Peyer's patch (tissue), 4 donors: ENCODE measurements around the gene PHAX. TPM values are rescaled to one million over a fixed set of nuclear protein-coding genes. Genes with fewer than 3 reads are reported as not detected.
A peak's percentile ranks its signal among the peaks of the same experiment; 100 is the strongest.
"Not testable (repeated sequence)": the region's sequence is repeated elsewhere in the genome, so short reads cannot be mapped to it uniquely, and the experiment has no call there.

Source experiments
- DNase-seq, 3 donors: peaks; one replicate each; pipeline ENCODE4 v3.0.0-alpha.2; 2017 to 2019
- H3K27ac ChIP-seq, 4 donors: fragments of 200-600 bp; sonication (generic); one replicate each; pipeline ENCODE4 v1.5.1; 2016 to 2019
- H3K27me3 ChIP-seq, 2 donors: fragments of 200-600 bp; sonication (generic); one replicate each; pipeline ENCODE4 v1.5.1; 2019
- H3K36me3 ChIP-seq, 3 donors: fragments of 200-600 bp; sonication (generic); one replicate each; pipeline ENCODE4 v1.5.1; 2016 to 2019
- H3K4me1 ChIP-seq, 4 donors: fragments of 200-600 bp; sonication (generic); one replicate each; pipeline ENCODE4 v1.5.1; 2016 to 2019
- H3K4me3 ChIP-seq, 4 donors: fragments of 200-600 bp; sonication (generic); 1 replicate in 3 of 4; 2 replicates in 1 of 4; pipeline ENCODE4 v1.5.1; 2016 to 2019; ENCODE audit warnings: mild to moderate bottlenecking in 1 of 4
- H3K9me3 ChIP-seq, 4 donors: fragments of 200-600 bp; sonication (generic); one replicate each; pipeline ENCODE4 v1.5.1; 2016 to 2019; ENCODE audit warnings: mild to moderate bottlenecking in 1 of 4
- POLR2A ChIP-seq, 2 donors: fragments of 450-650 bp; IDR thresholded peaks; one replicate each; pipeline ENCODE4 v1.5.1; 2017; ENCODE audit warnings: antibody characterized with exemption in 2 of 2, mild to moderate bottlenecking in 2 of 2, moderate library complexity in 2 of 2
- total RNA-seq, 4 donors: library from RNA; depleted of rRNA; stranded (reverse); fragments of >200 nt; gene quantifications; one replicate each; pipeline ENCODE4 v1.1.0, GENCODE V29; 2016
- TF ChIP-seq, protein P1 (sequence below), 6 experiments: fragments of 450-650 bp in 4 of 6; fragments of 200-600 bp in 2 of 6; sonication (generic) in 1 of 6; IDR thresholded peaks; one replicate each; pipeline ENCODE4 v1.5.1; 2017 to 2019; ENCODE audit warnings: antibody characterized with exemption in 6 of 6, mild to moderate bottlenecking in 3 of 6, moderate library complexity in 1 of 6

PHAX gene
- total RNA-seq, 4 donors from 2014 or later, result 25.6 to 31.4 (median 27.4) TPM

DNA sequence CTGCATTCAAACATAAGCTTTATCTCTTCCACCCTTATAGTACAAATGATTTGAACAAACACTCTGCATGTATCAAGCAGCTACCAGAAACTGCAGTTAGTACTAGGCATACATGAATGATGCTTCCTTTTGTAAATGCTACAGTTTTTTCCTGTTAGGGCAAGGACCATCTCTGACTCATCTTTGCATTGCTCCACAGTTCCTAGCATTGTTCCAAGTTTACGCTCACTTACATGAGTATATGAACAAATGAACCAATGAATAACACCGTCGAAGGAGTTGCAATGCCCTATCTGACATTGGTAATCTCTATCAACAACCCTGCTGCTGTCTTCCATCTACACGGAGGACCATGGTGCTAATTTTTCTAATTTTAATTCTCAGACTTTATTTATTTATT is 3.6 kb upstream of the PHAX start:
- Histone ChIP-seq H3K9me3 (no peaks in the 10 kb centered on the region), H3K36me3 (no peaks in the 10 kb centered on the region), H3K4me3 (no peak overlapping the region), H3K4me1 (peaks cover 0 to 20% (median 12%) of the 10 kb centered on the region in 4 donors), H3K27me3 (no peaks in the 10 kb centered on the region), H3K27ac (no peak overlapping the region)
- no peak for DNase-seq
- no peak for TF ChIP-seq POLR2A (IDR thresholded peaks at IDR 0.05)
- TF ChIP-seq, protein P1, sequence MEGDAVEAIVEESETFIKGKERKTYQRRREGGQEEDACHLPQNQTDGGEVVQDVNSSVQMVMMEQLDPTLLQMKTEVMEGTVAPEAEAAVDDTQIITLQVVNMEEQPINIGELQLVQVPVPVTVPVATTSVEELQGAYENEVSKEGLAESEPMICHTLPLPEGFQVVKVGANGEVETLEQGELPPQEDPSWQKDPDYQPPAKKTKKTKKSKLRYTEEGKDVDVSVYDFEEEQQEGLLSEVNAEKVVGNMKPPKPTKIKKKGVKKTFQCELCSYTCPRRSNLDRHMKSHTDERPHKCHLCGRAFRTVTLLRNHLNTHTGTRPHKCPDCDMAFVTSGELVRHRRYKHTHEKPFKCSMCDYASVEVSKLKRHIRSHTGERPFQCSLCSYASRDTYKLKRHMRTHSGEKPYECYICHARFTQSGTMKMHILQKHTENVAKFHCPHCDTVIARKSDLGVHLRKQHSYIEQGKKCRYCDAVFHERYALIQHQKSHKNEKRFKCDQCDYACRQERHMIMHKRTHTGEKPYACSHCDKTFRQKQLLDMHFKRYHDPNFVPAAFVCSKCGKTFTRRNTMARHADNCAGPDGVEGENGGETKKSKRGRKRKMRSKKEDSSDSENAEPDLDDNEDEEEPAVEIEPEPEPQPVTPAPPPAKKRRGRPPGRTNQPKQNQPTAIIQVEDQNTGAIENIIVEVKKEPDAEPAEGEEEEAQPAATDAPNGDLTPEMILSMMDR (IDR thresholded peaks at IDR 0.05), result no peak

DNA sequence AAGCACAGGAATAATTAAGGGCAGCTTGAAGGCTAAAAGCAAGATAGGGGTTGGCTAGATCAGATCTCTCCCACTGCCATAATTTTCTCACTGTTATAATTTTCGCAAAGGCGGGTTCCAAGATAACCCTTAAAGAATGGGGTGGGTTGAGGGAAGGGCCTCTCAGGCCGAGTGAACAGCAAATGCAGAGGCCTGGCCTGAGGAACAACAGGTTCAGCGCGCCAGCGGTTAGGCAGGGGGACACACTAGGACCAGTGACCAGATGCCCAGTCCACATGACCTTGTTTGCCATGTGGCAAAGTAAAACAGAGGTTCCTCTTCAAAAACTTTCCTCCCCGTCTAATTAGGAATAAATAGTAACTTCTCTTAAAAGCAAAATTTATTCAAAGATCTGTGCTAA is 1.2 kb upstream of the PHAX start:
- Histone ChIP-seq H3K36me3 (peaks cover 0 to 11% (median 0%) of the 10 kb centered on the region in 3 donors), H3K27ac (no peak overlapping the region), H3K4me3 (no peak overlapping the region), H3K9me3 (no peaks in the 10 kb centered on the region), H3K4me1 (peaks cover 0 to 15% (median 12%) of the 10 kb centered on the region in 4 donors), H3K27me3 (no peaks in the 10 kb centered on the region)
- DNase-seq, result no peak
- TF ChIP-seq, protein P1 (IDR thresholded peaks at IDR 0.05), result no peak
- no peak for TF ChIP-seq POLR2A (IDR thresholded peaks at IDR 0.05)

GRCh38 chr5:126599971-126600630 is 646 bp upstream of the PHAX start:
- peaks cover 0 to 18% (median 10%) of the 10 kb centered on the region in 4 donors for H3K4me1 ChIP-seq
- not testable (repeated sequence) for H3K9me3 ChIP-seq, H3K27me3 ChIP-seq, DNase-seq
- peak overlapping the region; percentile 90 to 99 (median 97) for H3K4me3 ChIP-seq
- H3K27ac ChIP-seq, result peak overlapping the region in 3 of 4 donors; percentile 80 to 95 (median 82)
- H3K36me3 ChIP-seq, result peaks cover 0 to 17% (median 0%) of the 10 kb centered on the region in 3 donors

DNA sequence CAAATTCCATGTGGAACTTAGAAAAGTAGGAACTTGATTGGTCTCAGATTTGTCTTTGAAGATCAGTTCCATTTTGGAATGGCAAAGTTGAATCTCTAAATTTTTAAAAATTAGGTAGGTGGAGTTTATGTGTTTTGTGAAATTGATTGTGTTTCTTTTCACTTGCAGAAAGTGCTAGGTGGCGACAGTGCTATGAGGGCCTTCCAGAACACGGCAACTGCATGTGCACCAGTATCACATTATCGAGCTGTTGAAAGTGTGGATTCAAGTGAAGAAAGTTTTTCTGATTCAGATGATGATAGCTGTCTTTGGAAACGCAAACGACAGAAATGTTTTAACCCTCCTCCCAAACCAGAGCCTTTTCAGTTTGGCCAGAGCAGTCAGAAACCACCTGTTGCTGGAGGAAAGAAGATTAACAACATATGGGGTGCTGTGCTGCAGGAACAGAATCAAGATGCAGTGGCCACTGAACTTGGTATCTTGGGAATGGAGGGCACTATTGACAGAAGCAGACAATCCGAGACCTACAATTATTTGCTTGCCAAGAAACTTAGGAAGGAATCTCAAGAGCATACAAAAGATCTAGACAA is 2.8 kb downstream of the PHAX start:
- H3K27me3 ChIP-seq, result no peaks in the 10 kb centered on the region
- TF ChIP-seq, protein P1 (IDR thresholded peaks at IDR 0.05), result no peak
- TF ChIP-seq POLR2A (IDR thresholded peaks at IDR 0.05), result no peak
- no peak overlapping the region for H3K4me3 ChIP-seq
- no peak overlapping the region for H3K27ac ChIP-seq
- DNase-seq, result no peak
- H3K9me3 ChIP-seq, result no peaks in the 10 kb centered on the region
- peaks cover 0 to 41% (median 9%) of the 10 kb centered on the region in 4 donors for H3K4me1 ChIP-seq
- peaks cover 0 to 31% (median 0%) of the 10 kb centered on the region in 3 donors for H3K36me3 ChIP-seq

- peaks cover 0 to 41% (median 9%) of the 10 kb centered on the region in 4 donors for H3K4me1 ChIP-seq
Measured at GRCh38 chr5:126605525-126605924, 4.8 kb downstream of the PHAX start.

DNA sequence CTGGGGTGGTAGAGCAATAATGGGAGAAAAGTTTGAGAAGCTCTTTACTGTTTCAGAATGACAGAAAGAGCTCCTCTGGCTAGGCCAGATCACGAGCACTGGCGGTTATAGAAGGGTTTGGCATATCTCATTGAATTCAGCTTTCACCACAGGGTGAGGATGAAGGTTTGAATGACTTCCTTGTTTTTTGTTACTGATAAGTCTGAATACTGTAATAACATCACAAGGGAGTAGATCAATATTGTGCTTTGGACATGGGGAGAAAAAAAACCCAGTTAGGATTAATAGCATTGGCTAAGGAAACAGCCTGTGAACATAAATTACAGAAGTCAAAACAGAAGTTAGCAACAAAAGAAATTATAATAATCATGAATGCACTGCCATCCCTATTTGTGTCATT is 9.4 kb downstream of the PHAX start:
- no peak for DNase-seq
- Histone ChIP-seq H3K27me3 (no peaks in the 10 kb centered on the region), H3K27ac (no peak overlapping the region), H3K9me3 (no peaks in the 10 kb centered on the region), H3K36me3 (peaks cover 0 to 54% (median 0%) of the 10 kb centered on the region in 3 donors), H3K4me3 (no peak overlapping the region), H3K4me1 (peaks cover 0 to 23% (median 0%) of the 10 kb centered on the region in 4 donors)
- no peak for TF ChIP-seq POLR2A (IDR thresholded peaks at IDR 0.05)
- TF ChIP-seq, protein P1 (IDR thresholded peaks at IDR 0.05), result no peak

More at GRCh38 chr5:126605525-126605924, 4.8 kb downstream of the PHAX start:
- H3K36me3 ChIP-seq, result peaks cover 0 to 50% (median 0%) of the 10 kb centered on the region in 3 donors
- no peak overlapping the region for H3K4me3 ChIP-seq
- no peak overlapping the region for H3K27ac ChIP-seq
- H3K9me3 ChIP-seq, result no peaks in the 10 kb centered on the region
- H3K27me3 ChIP-seq, result no peaks in the 10 kb centered on the region
- TF ChIP-seq POLR2A (IDR thresholded peaks at IDR 0.05), result no peak
- TF ChIP-seq, protein P1 (IDR thresholded peaks at IDR 0.05), result no peak
- DNase-seq, result no peak
